ENCODE data around the gene TARBP1. TPM values are rescaled to one million over a fixed set of nuclear protein-coding genes. Genes with fewer than 3 reads are reported as not detected.

Gene TARBP1
- total and polyA plus RNA-seq, 2 of the 8 experiments (the other 6 are each of a cell fraction or from before 2014, with no cell fraction given) = 21.9 to 32.3 TPM

GRCh38 chr1:234499943-234500245 lies 20.9 kb upstream of the TARBP1 start:
- no peak overlapping the region; the same call in 1 of the 2 replicates for H2BK15ac ChIP-seq (ENCODE audit: low read length)
- no peak overlapping the region for H3K23ac ChIP-seq (ENCODE audit: insufficient read length)
- no peaks in the 10 kb centered on the region for H3K23me2 ChIP-seq (ENCODE audit: low read depth, low read length)
- H3K9ac ChIP-seq (replicated peaks in 1 of 4; ENCODE audit: extremely low read depth in 1 of 4, low read depth in 3 of 4, low read length in 3 of 4) = no peak overlapping the region
- no peak for FAIRE-seq
- H3K4me3 ChIP-seq (ENCODE audit: extremely low read depth in 1 of 4, insufficient read depth in 2 of 4, low read depth in 3 of 4, low read length in 4 of 4) = no peak overlapping the region
- H2BK120ac ChIP-seq (replicated peaks; ENCODE audit: low read depth, low read length) = no peak overlapping the region
- H3K79me1 ChIP-seq (ENCODE audit: low read depth, low read length) = no peaks in the 10 kb centered on the region
- no peak overlapping the region for H2BK20ac ChIP-seq (ENCODE audit: low read length)
- no peak overlapping the region for H4K5ac ChIP-seq (ENCODE audit: insufficient read length, low read depth, low read length)
- H4K8ac ChIP-seq (ENCODE audit: extremely low read depth, insufficient read depth, low read length) = no peak overlapping the region
- H2BK12ac ChIP-seq (ENCODE audit: low read depth, low read length) = 0 out of 2 replicates have a peak overlapping the region, but pooled peaks have one; percentile 5
- H3K9me3 ChIP-seq (ENCODE audit: insufficient read depth in 2 of 2, low read depth in 1 of 2, low read length in 1 of 2) = no peaks in the 10 kb centered on the region
- no peaks in the 10 kb centered on the region for H4K20me1 ChIP-seq (replicated peaks in 1 of 2; ENCODE audit: control insufficient read depth in 1 of 2, insufficient read depth in 2 of 2, low read length in 2 of 2)
- no peak overlapping the region for H3K14ac ChIP-seq (ENCODE audit: insufficient read length)
- no peak for DNase-seq (ENCODE audit: low read depth in 1 of 2, low spot score in 2 of 2)
- no peak overlapping the region for H3K56ac ChIP-seq (replicated peaks; ENCODE audit: insufficient read length, low read depth, low read length)
- H2AK5ac ChIP-seq (ENCODE audit: low read depth, low read length) = no peak overlapping the region
- H3K36me3 ChIP-seq (ENCODE audit: control insufficient read depth in 2 of 4, insufficient read depth in 4 of 4, low read length in 3 of 4) = no peaks in the 10 kb centered on the region
- 92% methylated on average over 4 of the region's 4 CpGs; no CpG with 5 or more reads in 1 of the 2 experiments for WGBS, 2 experiments (ENCODE audit: extremely low coverage in 1 of 2, insufficient coverage in 1 of 2, insufficient read length in 1 of 2, insufficient replicate concordance in 2 of 2, low coverage in 1 of 2, low lambda C conversion rate in 2 of 2, missing lambda C conversion rate in 1 of 2)
- H3K4ac ChIP-seq (replicated peaks; ENCODE audit: insufficient read length, low read depth, low read length) = no peak overlapping the region
- no peak overlapping the region for H3K27ac ChIP-seq (ENCODE audit: low read depth, low read length)
- no peaks in the 10 kb centered on the region for H3K79me2 ChIP-seq (ENCODE audit: control insufficient read depth in 1 of 2, insufficient read depth in 2 of 2, low read length in 2 of 2)
- POLR2A ChIA-PET (ENCODE audit: partially characterized antibody) = interaction anchor here (1.4 kb wide), 2 partner anchors 110 to 590 kb away, joined by 3 to 4 read pairs; partner anchors contain the start of gene IRF2BP2
- no peak overlapping the region for H4K91ac ChIP-seq (replicated peaks; ENCODE audit: insufficient read length, low read length)
- no peak overlapping the region; the same call in 1 of the 2 replicates for H3K18ac ChIP-seq (ENCODE audit: extremely low read depth, low read length)
- 0 out of 2 replicates have a peak overlapping the region, but pooled peaks have one; percentile 98 for H2AFZ ChIP-seq (ENCODE audit: low read length)
- H3K27me3 ChIP-seq (replicated peaks in 1 of 4; ENCODE audit: control insufficient read depth in 3 of 4, extremely low read depth in 1 of 4, insufficient read depth in 3 of 4, low read length in 3 of 4) = no peaks in the 10 kb centered on the region
- no peak overlapping the region for H3K4me2 ChIP-seq (ENCODE audit: insufficient read depth in 1 of 2, low read depth in 2 of 2, low read length in 2 of 2)
- H2BK5ac ChIP-seq (ENCODE audit: low read depth, low read length) = no peak overlapping the region
- H3K4me1 ChIP-seq (replicated peaks in 1 of 4; ENCODE audit: control insufficient read depth in 3 of 4, insufficient read depth in 4 of 4, low read length in 3 of 4) = peaks cover 0 to 4% (median 1%) of the 10 kb centered on the region in 4 experiments; a peak in 2 of 7 replicates
- CTCF ChIA-PET (ENCODE audit: partially characterized antibody) = interaction anchor here (0.7 to 4.2 kb wide), 38 partner anchors 9 to 633 kb away, joined by 3 to 27 read pairs (median 4); no protein-coding TSS in a partner anchor
- no peak for TF ChIP-seq SIRT6 (IDR thresholded peaks at IDR 0.05; ENCODE audit: low read length)
- no peak for TF ChIP-seq SIN3A (conservative IDR thresholded peaks at IDR 0.05 in 1 of 2, IDR thresholded peaks at IDR 0.05 in 1 of 2; ENCODE audit: low read depth in 1 of 2, low read length in 2 of 2)
- TF ChIP-seq CTCF (IDR thresholded peaks at IDR 0.05; ENCODE audit: control extremely low read depth in 1 of 3, insufficient read depth in 1 of 3, low read depth in 1 of 3, low read length in 3 of 3) = no peak
- no peak for TF ChIP-seq SP4 (IDR thresholded peaks at IDR 0.05; ENCODE audit: low read length)
- no peak for TF ChIP-seq SAP30 (IDR thresholded peaks at IDR 0.05; ENCODE audit: insufficient read depth, insufficient replicate concordance, low read length)
- no peak for TF ChIP-seq CTBP2 (IDR thresholded peaks at IDR 0.05; ENCODE audit: borderline replicate concordance, insufficient read depth, insufficient read length, low read length)
- TF ChIP-seq USF2 (IDR thresholded peaks at IDR 0.05; ENCODE audit: low read length) = no peak
- no peak for TF ChIP-seq SRF (IDR thresholded peaks at IDR 0.05; ENCODE audit: low read depth, low read length)
- no peak for TF ChIP-seq FOSL1 (IDR thresholded peaks at IDR 0.05; ENCODE audit: insufficient read depth, low read depth, low read length)
